GM12801 (cell line): ENCODE measurements around the gene MARCHF5.

Experiments used
- TF ChIP-seq, protein P1 (sequence below): IDR thresholded peaks from one replicate; pipeline ENCODE4 v1.5.1; 2011; ENCODE audit warnings: control low read depth; ENCODE audit not compliant: insufficient read length; ENCODE audit errors: extremely low read depth

MARCHF5 gene

GRCh38 chr10:92309272-92309671, 18.3 kb downstream of the MARCHF5 start:
- TF ChIP-seq, protein P1, sequence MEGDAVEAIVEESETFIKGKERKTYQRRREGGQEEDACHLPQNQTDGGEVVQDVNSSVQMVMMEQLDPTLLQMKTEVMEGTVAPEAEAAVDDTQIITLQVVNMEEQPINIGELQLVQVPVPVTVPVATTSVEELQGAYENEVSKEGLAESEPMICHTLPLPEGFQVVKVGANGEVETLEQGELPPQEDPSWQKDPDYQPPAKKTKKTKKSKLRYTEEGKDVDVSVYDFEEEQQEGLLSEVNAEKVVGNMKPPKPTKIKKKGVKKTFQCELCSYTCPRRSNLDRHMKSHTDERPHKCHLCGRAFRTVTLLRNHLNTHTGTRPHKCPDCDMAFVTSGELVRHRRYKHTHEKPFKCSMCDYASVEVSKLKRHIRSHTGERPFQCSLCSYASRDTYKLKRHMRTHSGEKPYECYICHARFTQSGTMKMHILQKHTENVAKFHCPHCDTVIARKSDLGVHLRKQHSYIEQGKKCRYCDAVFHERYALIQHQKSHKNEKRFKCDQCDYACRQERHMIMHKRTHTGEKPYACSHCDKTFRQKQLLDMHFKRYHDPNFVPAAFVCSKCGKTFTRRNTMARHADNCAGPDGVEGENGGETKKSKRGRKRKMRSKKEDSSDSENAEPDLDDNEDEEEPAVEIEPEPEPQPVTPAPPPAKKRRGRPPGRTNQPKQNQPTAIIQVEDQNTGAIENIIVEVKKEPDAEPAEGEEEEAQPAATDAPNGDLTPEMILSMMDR: no peak

DNA sequence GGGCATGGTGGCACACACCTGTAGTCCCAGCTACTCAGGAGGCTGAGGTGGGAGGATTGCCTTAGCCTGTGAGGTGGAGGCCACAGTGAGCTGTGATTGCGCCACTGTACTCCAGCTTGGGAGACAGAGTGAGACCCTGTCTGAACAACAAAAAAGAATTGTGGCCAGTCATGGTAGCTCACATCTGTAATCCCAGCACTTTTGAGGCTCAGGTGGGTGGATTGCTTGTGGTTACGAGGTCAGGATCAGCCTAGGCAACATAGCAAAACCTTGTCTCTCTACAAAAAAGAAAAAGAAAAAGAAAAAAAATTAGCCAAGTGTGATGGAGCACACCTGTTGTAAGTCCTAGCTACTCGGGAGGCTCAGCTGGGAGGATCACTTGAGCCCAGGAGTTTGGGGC, 22.8 kb downstream of the MARCHF5 start:
- TF ChIP-seq, protein P1: no peak

DNA sequence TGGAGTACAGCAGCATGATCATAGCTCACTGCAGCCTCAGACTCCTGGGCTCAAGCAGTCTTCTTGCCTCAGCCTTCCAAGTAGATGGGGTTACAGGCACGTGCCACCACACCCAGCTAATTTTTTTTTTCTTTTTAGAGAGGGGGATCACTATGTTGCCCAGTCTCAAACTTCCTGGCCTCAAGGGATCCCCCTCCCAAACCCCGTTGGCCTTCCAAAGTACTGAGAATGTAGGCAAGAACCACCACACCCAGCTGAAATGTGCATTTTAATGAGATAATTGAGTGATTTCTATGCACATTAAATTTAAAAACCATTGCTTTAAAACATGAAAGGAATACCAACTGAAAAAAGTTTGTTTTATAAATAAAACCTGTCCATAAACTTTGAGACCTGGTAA, 25.6 kb downstream of the MARCHF5 start:
- TF ChIP-seq, protein P1: no peak

- TF ChIP-seq, protein P1: no peak
Measured at GRCh38 chr10:92323079-92323478, 32.1 kb downstream of the MARCHF5 start.

- TF ChIP-seq, protein P1: no peak
Measured at GRCh38 chr10:92327445-92328433, 36.8 kb downstream of the MARCHF5 start.

GRCh38 chr10:92328993-92329392, 38.0 kb downstream of the MARCHF5 start:
- TF ChIP-seq, protein P1: no peak

DNA sequence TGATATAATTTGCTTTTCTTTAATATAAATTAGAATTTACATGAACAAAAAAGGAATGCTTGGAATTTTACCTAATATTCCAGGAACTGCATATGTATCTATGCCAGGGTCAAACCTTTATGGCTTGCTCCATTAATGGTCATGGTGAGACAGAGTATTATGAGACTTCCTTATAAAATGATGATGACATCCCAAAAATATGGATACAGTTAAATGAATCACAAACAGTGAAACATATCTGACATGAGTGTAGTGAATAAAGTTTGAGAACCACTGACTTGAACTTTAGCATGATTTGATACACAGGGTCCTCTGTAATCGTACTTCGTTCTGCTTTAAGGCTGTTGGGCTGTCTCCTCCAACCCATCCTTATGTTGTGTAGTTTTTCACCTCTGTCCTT, 51.8 kb downstream of the MARCHF5 start:
- TF ChIP-seq, protein P1: no peak
